ENCODE measurements around the gene CDKAL1. TPM values are rescaled to one million over a fixed set of nuclear protein-coding genes. Genes with fewer than 3 reads are reported as not detected.

The CDKAL1 gene
- total RNA-seq, 2 donors from 2014 or later, result 23.0 to 23.7 TPM

DNA sequence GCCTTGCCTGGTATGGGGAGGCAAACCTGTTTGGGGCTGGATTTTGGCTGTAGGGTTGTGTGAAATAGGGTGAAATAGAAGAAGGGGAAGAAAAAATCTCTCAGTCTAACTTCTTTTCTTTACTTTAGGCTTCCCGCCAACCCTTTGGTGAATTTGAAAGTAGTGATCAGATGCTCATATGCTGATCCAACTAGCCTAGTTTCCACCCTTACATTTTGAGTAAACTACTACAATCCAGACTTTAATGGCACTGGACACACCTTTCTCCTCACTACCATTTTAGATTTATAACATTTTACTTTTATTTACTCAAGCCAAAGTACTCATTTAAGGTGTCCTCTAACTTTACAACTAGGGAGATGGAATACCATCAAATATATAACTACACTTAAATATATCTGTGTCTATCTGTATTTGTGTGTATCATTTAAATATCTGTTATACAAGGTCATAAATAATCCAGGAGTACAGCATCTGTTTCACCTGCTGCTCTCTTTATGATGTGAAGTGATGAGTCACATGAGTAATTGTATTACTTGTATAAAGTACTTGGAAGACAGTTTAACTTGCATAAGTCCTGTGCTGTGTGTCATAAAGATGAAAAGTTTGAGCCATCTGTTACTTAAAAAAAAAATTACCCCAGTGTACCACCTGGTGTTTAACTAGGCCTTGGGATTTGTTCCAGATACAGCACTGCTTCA lies 172.1 kb downstream of the CDKAL1 start:
- no peak overlapping the region for H3K27ac Mint-ChIP-seq
- no peak for ATAC-seq
- H3K4me1 Mint-ChIP-seq, result peaks cover 18% of the 10 kb centered on the region

DNA sequence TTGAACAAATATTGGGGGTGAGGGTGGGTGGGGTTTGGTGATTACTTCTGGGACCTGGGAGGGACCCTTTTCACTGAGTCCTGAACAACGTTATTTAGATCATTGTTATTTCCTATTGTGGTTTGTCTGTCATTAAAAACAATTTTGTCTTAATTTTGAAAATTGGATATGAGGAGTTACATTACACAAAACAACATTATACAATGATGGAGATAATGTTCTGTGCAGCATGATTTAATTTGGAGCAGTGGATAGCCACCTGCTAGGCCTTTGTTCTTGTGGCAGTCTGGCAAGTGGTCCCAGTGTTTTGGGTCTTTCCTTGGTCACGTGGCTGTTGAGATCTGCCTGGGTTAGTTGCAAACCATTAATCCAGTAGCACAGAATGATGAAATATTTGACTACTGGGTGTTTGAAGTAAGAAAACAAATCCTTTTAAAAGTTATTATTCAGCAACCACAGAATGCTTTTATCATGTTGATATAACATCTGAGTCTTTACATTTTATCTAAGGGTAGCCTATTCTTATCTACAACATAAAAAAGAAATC lies 172.8 kb downstream of the CDKAL1 start:
- DNase-seq (no peak), ATAC-seq (no peak)
- Mint-ChIP-seq H3K27me3 (no peaks in the 10 kb centered on the region), H3K36me3 (ENCODE audit: low read depth) (no peaks in the 10 kb centered on the region), H3K4me1 (peaks cover 14% of the 10 kb centered on the region), H3K27ac (no peak overlapping the region), H3K4me3 (no peak overlapping the region)
- H3K9me3 ChIP-seq (ENCODE audit: control insufficient read depth, low read length, poor library complexity, severe bottlenecking), result no peaks in the 10 kb centered on the region

More for the DNA sequence above, 172.1 kb downstream of the CDKAL1 start:
- no peaks in the 10 kb centered on the region for H3K9me3 ChIP-seq (ENCODE audit: control insufficient read depth, low read length, poor library complexity, severe bottlenecking)
- Mint-ChIP-seq H3K36me3 (ENCODE audit: low read depth) (no peaks in the 10 kb centered on the region), H3K4me3 (no peak overlapping the region), H3K27me3 (no peaks in the 10 kb centered on the region)
- no peak for DNase-seq

DNA sequence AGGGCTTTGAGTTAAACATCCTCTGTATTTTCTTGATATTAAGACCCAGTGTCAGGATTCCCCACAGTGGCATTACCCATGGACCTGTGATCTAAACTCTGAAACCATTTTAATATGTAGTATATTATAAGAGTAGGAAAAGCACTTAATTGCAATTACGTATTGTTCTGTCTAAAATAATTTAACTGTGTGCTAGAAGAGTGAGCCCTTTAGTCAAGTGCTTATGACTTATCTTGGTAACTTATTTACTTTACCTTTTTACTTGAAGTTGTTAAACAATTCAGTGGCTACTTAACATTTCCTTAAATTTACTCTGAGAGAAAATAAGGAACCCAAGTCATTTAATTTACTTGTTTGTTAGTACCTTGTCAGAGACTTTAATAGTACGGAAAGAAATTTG lies 173.6 kb downstream of the CDKAL1 start:
- Mint-ChIP-seq H3K27me3 (no peaks in the 10 kb centered on the region), H3K4me1 (peaks cover 14% of the 10 kb centered on the region), H3K36me3 (ENCODE audit: low read depth) (no peaks in the 10 kb centered on the region), H3K4me3 (no peak overlapping the region), H3K27ac (no peak overlapping the region)
- H3K9me3 ChIP-seq (ENCODE audit: control insufficient read depth, low read length, poor library complexity, severe bottlenecking), result no peaks in the 10 kb centered on the region
- ATAC-seq (no peak), DNase-seq (no peak)

DNA sequence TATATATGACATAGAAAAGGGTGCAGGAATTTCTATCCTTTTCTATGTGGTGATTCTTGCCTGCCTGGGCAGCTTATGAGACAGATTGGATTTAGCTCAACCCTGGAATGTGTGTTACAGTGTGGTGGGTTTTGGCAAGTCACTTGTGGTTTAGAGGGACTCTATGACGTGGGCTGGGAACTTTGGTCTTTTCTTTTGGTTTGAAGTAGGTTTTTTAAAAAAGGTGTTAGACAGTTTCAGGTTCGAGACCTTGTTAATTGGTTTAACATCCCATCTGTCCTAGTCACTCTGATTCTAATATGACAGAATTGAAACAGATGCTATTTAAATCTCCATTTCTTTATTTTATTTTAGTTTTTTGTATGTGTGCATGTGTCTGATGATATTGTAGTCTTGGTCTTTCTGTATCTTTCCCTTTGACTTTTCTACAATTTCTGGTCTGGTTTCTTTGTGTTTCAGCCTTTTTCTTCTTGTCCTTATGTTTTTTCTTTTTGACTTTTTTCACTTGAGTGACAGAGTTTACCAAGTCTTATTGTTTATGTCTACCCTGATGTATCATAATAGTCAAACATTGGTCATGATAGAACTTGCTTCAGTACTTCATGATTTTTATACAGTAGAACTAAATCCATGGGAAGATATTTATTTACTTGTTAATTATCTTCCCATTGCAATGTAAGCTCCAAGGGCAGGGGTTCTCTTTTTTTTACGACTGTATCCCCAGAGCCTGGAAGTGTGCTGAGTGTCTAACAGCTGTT lies 174.3 kb downstream of the CDKAL1 start:
- H3K27me3 Mint-ChIP-seq, result no peaks in the 10 kb centered on the region
- ATAC-seq (peak; percentile 44), DNase-seq (no peak)
- no peak overlapping the region for H3K27ac Mint-ChIP-seq
- H3K9me3 ChIP-seq (ENCODE audit: control insufficient read depth, low read length, poor library complexity, severe bottlenecking), result no peaks in the 10 kb centered on the region
- no peak overlapping the region for H3K4me3 Mint-ChIP-seq
- H3K4me1 Mint-ChIP-seq, result peaks cover 14% of the 10 kb centered on the region
- no peaks in the 10 kb centered on the region for H3K36me3 Mint-ChIP-seq (ENCODE audit: low read depth)

DNA sequence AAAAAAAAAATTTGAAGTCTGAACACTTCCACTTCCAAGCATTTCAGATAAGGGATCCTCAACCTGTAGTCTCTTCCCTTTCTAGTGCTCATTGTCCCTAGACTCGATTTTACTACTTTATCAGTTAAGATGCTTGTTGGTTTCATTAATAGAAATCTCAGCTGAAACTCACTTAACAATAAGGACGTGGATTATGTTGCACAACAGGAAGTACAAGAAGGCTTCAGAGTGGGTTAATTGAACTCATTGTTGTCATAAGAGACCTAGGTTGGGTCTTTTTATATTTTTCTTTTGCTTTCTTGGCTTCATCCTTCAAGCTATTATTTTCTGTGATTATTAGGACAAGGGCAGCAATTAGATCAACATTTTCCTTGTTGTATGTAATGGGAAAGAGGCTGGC lies 175.2 kb downstream of the CDKAL1 start:
- no peak overlapping the region for H3K27ac Mint-ChIP-seq
- H3K9me3 ChIP-seq (ENCODE audit: control insufficient read depth, low read length, poor library complexity, severe bottlenecking), result no peaks in the 10 kb centered on the region
- H3K4me3 Mint-ChIP-seq, result no peak overlapping the region
- DNase-seq (no peak), ATAC-seq (no peak)
- H3K4me1 Mint-ChIP-seq, result peaks cover 9% of the 10 kb centered on the region
- H3K36me3 Mint-ChIP-seq (ENCODE audit: low read depth), result no peaks in the 10 kb centered on the region
- H3K27me3 Mint-ChIP-seq, result no peaks in the 10 kb centered on the region

DNA sequence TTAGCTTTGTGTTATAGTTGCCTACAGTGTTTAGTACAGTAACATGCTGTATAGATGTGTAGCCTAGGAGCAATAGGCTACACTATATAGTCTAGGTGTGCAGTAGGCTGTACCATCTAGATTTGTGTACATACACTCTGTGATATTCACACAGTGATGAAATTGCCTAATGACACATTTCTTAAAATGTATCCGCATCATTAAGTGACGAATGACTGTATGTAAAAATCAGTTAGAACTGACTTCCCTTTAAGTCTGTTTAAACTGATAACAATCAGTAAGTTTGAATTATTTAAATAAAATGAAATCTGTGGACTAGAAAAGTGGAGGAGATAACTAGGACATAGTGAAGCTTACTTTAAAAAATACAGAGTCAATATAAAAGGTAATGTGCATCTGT lies 176.1 kb downstream of the CDKAL1 start:
- Mint-ChIP-seq H3K4me1 (peaks cover 6% of the 10 kb centered on the region), H3K27me3 (no peaks in the 10 kb centered on the region), H3K36me3 (ENCODE audit: low read depth) (no peaks in the 10 kb centered on the region), H3K4me3 (no peak overlapping the region), H3K27ac (no peak overlapping the region)
- DNase-seq (no peak), ATAC-seq (no peak)
- no peaks in the 10 kb centered on the region for H3K9me3 ChIP-seq (ENCODE audit: control insufficient read depth, low read length, poor library complexity, severe bottlenecking)

DNA sequence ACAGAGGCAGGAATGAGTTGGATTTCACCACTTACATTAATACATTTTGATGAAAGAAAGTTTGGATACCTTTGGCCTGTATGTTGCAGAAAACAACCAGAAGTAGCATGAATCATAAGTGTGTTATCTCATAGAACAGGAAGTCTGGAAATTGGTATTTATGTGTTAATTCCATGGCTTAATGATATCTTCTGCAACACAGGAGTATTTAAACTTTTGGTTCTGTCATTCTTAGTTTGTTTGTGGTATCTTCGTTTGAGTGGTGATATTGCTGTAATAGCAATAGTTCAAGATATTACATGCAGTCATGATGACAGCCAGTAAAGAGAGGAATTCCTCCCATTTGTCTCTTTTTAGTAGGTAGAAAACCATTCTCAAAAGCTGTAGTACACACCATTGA lies 177.3 kb downstream of the CDKAL1 start:
- H3K27ac Mint-ChIP-seq, result no peak overlapping the region
- peaks cover 3% of the 10 kb centered on the region for H3K4me1 Mint-ChIP-seq
- H3K27me3 Mint-ChIP-seq, result no peaks in the 10 kb centered on the region
- no peak for ATAC-seq
- no peaks in the 10 kb centered on the region for H3K36me3 Mint-ChIP-seq (ENCODE audit: low read depth)
- no peak overlapping the region for H3K4me3 Mint-ChIP-seq
- no peak for DNase-seq
- no peaks in the 10 kb centered on the region for H3K9me3 ChIP-seq (ENCODE audit: control insufficient read depth, low read length, poor library complexity, severe bottlenecking)

DNA sequence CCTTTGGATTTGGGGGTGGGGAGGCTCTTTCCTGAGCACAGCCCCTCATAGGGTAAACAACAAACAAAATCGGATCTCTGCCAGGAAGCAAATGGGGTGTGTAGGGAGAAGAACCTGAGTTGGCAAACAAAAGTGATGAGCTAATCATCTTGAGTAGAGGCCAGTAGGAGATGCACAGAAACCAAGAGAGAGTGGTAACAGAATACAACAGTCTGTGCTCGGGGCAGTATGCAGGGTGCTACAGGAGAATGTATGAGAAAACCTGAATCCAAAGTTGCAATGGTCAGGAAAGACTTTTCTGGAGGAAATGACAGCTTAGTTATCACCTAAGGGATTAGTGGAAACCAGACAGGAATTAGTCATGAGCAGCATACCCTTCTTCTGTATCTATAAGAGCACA lies 177.8 kb downstream of the CDKAL1 start:
- Mint-ChIP-seq H3K27me3 (no peaks in the 10 kb centered on the region), H3K4me1 (peaks cover 3% of the 10 kb centered on the region), H3K27ac (no peak overlapping the region), H3K36me3 (ENCODE audit: low read depth) (no peaks in the 10 kb centered on the region), H3K4me3 (no peak overlapping the region)
- DNase-seq (no peak), ATAC-seq (no peak)
- no peaks in the 10 kb centered on the region for H3K9me3 ChIP-seq (ENCODE audit: control insufficient read depth, low read length, poor library complexity, severe bottlenecking)

DNA sequence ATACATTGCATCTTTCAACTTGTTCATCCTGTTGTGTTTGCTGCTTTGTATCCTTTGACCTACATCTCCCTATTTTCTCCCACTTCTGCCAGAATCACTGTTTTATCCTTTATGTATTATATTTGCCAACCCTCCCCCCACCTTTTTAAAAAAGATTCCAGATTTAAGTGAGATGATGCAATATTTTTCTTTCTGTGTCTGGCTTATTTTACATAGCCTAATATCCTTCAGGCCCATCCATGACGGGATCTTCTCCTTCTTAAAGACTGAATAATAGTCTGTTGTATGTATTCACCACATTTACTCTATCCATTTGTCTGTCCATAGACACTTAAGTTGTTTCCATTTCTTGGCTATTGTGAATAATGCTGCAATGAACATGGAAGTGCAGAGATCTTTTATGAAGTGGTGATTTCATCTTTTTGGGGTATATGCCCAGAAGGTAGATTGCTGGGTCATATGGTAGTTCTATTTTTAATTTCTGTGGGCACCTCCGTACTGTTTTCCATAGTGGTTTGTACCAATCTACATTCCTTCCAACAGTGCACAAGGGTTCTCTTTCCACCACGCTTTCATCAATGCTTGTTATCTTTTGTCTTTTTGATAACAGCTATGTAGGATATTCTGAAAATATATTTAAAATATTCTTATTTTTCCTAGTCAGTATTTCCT lies 181.0 kb downstream of the CDKAL1 start:
- no peaks in the 10 kb centered on the region for H3K36me3 Mint-ChIP-seq (ENCODE audit: low read depth)
- peaks cover 12% of the 10 kb centered on the region for H3K4me1 Mint-ChIP-seq
- H3K4me3 Mint-ChIP-seq, result no peak overlapping the region
- DNase-seq, result no peak
- H3K27me3 Mint-ChIP-seq, result no peaks in the 10 kb centered on the region
- no peak for ATAC-seq
- no peak overlapping the region for H3K27ac Mint-ChIP-seq
- no peaks in the 10 kb centered on the region for H3K9me3 ChIP-seq (ENCODE audit: control insufficient read depth, low read length, poor library complexity, severe bottlenecking)

DNA sequence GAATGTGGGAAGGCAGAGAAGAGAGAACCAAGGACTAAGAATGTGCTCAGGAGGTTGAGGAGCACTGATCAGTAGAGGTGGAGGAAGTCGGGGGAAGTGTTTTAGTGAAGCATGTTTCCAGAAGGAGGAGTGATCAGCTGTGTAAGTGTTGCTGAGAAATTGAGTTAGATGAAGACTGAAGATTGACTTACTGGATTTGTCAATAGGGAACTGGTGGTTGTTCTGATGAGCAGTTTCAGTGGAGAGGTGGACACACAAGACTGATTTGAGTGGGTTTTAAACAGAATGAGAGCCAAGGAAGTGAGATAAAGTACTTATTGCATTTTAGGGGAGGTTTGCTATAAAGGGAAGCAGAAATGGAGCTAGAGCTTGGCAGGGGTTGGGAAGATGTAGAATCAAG lies 182.6 kb downstream of the CDKAL1 start:
- ATAC-seq (no peak), DNase-seq (no peak)
- H3K36me3 Mint-ChIP-seq (ENCODE audit: low read depth), result peaks cover 2% of the 10 kb centered on the region
- no peak overlapping the region for H3K4me3 Mint-ChIP-seq
- H3K27ac Mint-ChIP-seq, result no peak overlapping the region
- H3K4me1 Mint-ChIP-seq, result peaks cover 12% of the 10 kb centered on the region
- H3K27me3 Mint-ChIP-seq, result no peaks in the 10 kb centered on the region
- no peaks in the 10 kb centered on the region for H3K9me3 ChIP-seq (ENCODE audit: control insufficient read depth, low read length, poor library complexity, severe bottlenecking)

DNA sequence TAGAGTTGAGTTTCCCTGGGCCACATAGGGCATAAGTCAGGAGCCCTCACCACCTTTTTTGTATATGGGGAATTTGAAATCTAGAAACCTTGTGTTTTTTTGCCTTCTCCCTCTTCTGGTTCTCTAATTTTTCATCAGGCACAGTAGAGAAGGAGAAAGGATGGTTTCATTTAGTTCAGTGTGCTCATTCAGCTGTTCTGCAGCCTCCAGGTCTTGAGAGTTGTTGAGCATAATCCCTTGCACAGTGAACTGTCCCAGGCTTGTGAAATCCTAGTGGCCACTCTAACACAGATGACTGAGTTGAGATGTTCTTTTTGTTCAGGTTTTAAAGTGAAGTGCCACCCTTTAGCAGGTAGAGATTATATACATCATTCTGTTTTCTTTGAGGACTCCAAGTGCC lies 183.5 kb downstream of the CDKAL1 start:
- DNase-seq, result no peak
- Mint-ChIP-seq H3K27me3 (no peaks in the 10 kb centered on the region), H3K36me3 (ENCODE audit: low read depth) (peaks cover 2% of the 10 kb centered on the region), H3K4me1 (peaks cover 16% of the 10 kb centered on the region), H3K4me3 (no peak overlapping the region), H3K27ac (peak overlapping the region; percentile 14)
- ATAC-seq, result no peak
- H3K9me3 ChIP-seq (ENCODE audit: control insufficient read depth, low read length, poor library complexity, severe bottlenecking), result no peaks in the 10 kb centered on the region

DNA sequence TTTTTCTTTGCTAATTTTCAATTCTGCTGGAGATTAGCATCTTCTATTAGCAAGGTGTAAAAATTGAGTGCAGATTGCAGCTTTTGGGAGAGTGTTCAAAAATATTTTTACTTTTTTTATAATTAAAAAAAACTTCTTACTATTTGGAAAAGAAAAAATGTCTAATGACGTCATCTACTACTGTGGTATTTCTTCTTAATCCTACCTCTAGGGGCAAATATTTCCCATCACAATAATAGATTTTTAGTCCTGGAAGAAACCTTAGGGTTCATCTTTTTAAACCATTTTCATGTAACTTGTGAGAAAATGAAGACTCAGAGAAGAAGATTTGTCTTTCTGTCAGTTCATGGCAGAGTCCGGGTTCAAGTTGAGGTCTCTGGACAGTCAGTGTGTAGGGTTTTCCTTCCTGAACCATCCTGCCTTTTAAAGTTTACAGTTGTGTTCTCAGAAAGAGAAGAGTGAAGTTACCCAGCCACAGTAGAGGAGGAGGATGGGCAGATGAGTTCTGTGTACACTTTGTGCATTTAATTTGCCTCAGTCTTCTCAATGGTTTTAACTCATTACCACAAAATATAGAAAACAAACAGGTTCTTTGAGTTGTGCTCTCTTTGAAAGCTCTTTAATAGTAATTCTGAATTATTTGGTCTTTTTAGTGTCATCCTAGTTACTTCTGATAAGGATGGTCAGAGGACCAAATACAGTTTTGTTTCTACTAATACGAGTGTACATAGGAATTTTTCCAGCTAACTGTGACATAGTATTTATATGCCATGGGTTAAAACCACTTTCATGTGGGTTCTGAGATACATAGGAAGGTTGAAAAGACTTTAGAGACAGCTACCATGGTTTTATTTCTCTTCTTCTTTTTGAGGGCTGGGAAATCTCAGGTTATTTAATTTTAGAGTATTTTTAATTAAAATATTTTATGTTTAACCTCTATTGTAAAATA lies 184.7 kb downstream of the CDKAL1 start:
- H3K4me1 Mint-ChIP-seq, result peaks cover 18% of the 10 kb centered on the region
- H3K27ac Mint-ChIP-seq, result peak overlapping the region; percentile 14
- ATAC-seq, result no peak
- no peaks in the 10 kb centered on the region for H3K9me3 ChIP-seq (ENCODE audit: control insufficient read depth, low read length, poor library complexity, severe bottlenecking)
- no peak for DNase-seq
- peaks cover 2% of the 10 kb centered on the region for H3K36me3 Mint-ChIP-seq (ENCODE audit: low read depth)
- no peak overlapping the region for H3K4me3 Mint-ChIP-seq
- no peaks in the 10 kb centered on the region for H3K27me3 Mint-ChIP-seq
